Measurements from ENCODE around the gene SPACDR. TPM values are rescaled to one million over a fixed set of nuclear protein-coding genes. Genes with fewer than 3 reads are reported as not detected.
"Not testable (repeated sequence)": the region's sequence is repeated elsewhere in the genome, so short reads cannot be mapped to it uniquely, and the experiment has no call there.

Gene SPACDR
- polyA plus RNA-seq, 1 experiment: 0.76 TPM

- Histone ChIP-seq H3K27ac (ENCODE audit: low read depth, low read length) (no peak overlapping the region), H3K4me3 (ENCODE audit: low read depth, low read length) (no peak overlapping the region), H3K27me3 (ENCODE audit: control insufficient read depth, insufficient read depth, low read length) (no peaks in the 10 kb centered on the region), H3K9me3 (ENCODE audit: control insufficient read depth, insufficient read depth, low read length) (no peaks in the 10 kb centered on the region)
- TF ChIP-seq, protein P1, sequence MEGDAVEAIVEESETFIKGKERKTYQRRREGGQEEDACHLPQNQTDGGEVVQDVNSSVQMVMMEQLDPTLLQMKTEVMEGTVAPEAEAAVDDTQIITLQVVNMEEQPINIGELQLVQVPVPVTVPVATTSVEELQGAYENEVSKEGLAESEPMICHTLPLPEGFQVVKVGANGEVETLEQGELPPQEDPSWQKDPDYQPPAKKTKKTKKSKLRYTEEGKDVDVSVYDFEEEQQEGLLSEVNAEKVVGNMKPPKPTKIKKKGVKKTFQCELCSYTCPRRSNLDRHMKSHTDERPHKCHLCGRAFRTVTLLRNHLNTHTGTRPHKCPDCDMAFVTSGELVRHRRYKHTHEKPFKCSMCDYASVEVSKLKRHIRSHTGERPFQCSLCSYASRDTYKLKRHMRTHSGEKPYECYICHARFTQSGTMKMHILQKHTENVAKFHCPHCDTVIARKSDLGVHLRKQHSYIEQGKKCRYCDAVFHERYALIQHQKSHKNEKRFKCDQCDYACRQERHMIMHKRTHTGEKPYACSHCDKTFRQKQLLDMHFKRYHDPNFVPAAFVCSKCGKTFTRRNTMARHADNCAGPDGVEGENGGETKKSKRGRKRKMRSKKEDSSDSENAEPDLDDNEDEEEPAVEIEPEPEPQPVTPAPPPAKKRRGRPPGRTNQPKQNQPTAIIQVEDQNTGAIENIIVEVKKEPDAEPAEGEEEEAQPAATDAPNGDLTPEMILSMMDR (IDR thresholded peaks at IDR 0.05; ENCODE audit: low read depth, low read length): no peak
- ChIA-PET POLR2A (no interaction called here), CTCF (interaction anchor here (1.4 kb wide), 1 partner anchor 13 kb away, joined by 5 read pairs; no protein-coding TSS in a partner anchor)
- no peak for DNase-seq (ENCODE audit: low read depth, low spot score)
These were observed 11.5 kb downstream of the SPACDR start for GRCh38 chr7:100452513-100452912.

DNA sequence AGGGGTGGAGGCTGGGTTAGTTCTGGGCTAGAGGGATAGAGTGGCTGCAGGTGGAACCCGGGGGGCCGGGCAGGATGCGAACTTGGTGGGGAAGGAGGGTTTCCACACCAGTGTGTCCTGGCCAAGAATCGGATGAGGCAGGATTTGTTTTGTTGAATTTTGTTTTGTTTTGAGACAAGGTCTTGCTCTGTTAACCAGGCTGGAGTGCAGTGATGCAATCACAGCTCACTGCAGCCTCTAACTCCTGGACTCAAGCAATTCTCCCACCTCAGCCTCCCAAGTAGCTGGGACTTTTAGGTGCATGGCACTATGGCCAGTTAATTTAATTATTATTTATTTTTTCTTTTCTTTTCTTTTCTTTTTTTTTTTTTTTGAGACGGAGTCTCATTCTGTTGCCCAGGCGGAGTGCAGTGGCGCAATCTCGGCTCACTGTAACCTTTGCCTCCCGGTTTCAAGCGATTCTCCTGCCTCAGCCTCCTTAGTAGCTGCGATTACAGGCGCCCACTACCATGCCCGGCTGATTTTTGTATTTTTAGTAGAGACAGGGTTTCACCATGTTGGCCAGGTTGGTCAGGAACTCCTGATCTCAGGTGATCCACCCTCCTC, 14.8 kb downstream of the SPACDR start:
- Histone ChIP-seq H3K9me3 (ENCODE audit: control insufficient read depth, insufficient read depth, low read length) (no peaks in the 10 kb centered on the region), H3K27me3 (ENCODE audit: control insufficient read depth, insufficient read depth, low read length) (no peaks in the 10 kb centered on the region), H3K4me3 (ENCODE audit: low read depth, low read length) (no peak overlapping the region), H3K27ac (ENCODE audit: low read depth, low read length) (no peak overlapping the region)
- TF ChIP-seq, protein P1 (IDR thresholded peaks at IDR 0.05; ENCODE audit: low read depth, low read length): no peak
- no peak for DNase-seq (ENCODE audit: low read depth, low spot score)
- CTCF ChIA-PET: interaction anchor here (0.5 to 1.0 kb wide), 4 partner anchors 8 to 211 kb away, joined by 3 to 4 read pairs (median 4); no protein-coding TSS in a partner anchor
- POLR2A ChIA-PET: interaction anchor here (0.7 to 1.6 kb wide), 2 partner anchors 20 to 137 kb away, joined by 6 to 8 read pairs; partner anchors contain the start of genes FBXO24, MEPCE and ZCWPW1

DNA sequence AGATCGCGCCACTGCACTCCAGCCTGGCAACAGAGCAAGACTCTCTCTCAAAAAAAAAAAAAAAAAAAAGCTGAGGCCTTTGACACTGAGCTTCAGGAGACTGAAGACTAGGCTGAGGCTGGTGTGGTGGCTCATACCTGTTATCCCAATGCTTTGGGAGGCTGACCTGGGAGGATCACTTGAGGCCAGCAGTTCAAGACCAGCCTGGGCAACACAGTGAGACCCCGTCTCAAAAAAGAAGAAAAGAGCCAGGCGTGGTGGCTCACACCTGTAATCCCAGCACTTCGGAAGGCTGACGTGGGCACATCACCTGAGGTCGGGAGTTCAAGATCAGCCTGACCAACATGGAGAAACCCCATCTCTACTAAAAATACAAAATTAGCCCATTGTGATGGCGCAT, 16.7 kb downstream of the SPACDR start:
- not testable (repeated sequence) for H3K27ac ChIP-seq (ENCODE audit: low read depth, low read length); H3K27me3 ChIP-seq (ENCODE audit: control insufficient read depth, insufficient read depth, low read length); H3K4me3 ChIP-seq (ENCODE audit: low read depth, low read length); DNase-seq (ENCODE audit: low read depth, low spot score); H3K9me3 ChIP-seq (ENCODE audit: control insufficient read depth, insufficient read depth, low read length)
- CTCF ChIA-PET: interaction anchor here (0.6 to 1.1 kb wide), 3 partner anchors 18 to 137 kb away, joined by 3 read pairs; no protein-coding TSS in a partner anchor
- POLR2A ChIA-PET: interaction anchor here (0.7 to 2.5 kb wide), 4 partner anchors 16 to 697 kb away, joined by 4 to 12 read pairs (median 4); partner anchors contain the start of gene ZCWPW1

GRCh38 chr7:100446040-100446439, 18.0 kb downstream of the SPACDR start:
- no peak for DNase-seq (ENCODE audit: low read depth, low spot score)
- no peaks in the 10 kb centered on the region for H3K9me3 ChIP-seq (ENCODE audit: control insufficient read depth, insufficient read depth, low read length)
- peak overlapping the region; percentile 21 for H3K27ac ChIP-seq (ENCODE audit: low read depth, low read length)
- ChIA-PET POLR2A (interaction anchor here (0.7 to 2.5 kb wide), 2 partner anchors 18 to 259 kb away, joined by 6 to 12 read pairs; partner anchors contain the start of gene ZCWPW1), CTCF (interaction anchor here (0.9 kb wide), 1 partner anchor 27 kb away, joined by 4 read pairs; no protein-coding TSS in a partner anchor)
- H3K4me3 ChIP-seq (ENCODE audit: low read depth, low read length): no peak overlapping the region
- H3K27me3 ChIP-seq (ENCODE audit: control insufficient read depth, insufficient read depth, low read length): no peaks in the 10 kb centered on the region
- TF ChIP-seq, protein P1 (IDR thresholded peaks at IDR 0.05; ENCODE audit: low read depth, low read length): no peak

DNA sequence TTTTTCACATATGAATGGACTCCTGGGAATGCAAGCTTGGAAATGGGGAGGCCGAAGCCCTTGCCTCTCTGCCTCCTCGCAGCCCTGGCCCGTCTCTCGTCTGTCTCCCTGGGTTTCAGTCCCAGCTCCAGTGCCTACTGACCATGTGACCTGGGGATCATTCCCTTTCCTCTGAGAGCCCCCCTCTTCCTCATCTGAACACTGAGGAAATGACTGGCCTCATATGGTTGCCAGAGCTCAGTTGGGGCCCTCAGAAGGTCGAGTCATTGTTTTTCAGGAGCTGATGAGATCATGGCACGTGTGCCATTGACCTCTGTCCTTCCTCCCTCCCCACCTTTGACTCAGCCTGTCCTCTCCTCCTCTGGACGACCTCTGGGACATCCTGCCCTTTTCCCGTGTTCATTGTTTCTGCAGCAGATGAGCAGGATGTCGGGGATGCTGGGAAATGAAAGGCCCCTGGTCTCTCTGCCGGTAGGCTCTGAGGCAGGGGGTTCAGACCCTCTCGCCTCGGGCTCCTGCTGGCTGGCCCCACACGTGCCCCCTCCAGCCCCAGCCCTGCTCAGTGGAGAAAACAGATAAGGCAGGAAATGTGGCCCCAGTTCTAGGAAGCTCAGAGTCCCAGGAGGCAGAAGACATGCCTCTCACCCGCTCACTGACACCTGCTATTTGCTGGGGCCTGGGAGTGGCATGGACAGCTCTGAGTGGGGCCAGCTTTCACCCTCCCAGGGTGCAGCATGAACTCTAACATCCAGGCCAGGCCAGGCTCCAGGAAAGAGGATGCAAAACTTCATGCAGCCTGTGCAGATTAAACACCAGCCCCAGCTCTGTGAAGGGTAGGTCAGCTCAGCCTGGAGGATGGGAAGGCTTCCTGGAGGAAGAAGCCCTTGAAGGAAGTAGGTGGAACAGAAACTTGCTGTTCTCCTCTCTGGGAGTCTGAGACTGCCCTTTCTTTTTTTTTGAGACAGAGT, 19.5 kb downstream of the SPACDR start:
- DNase-seq (ENCODE audit: low read depth, low spot score): no peak
- TF ChIP-seq, protein P1 (IDR thresholded peaks at IDR 0.05; ENCODE audit: low read depth, low read length): no peak
- Histone ChIP-seq H3K27ac (ENCODE audit: low read depth, low read length) (peak overlapping the region; percentile 75), H3K27me3 (ENCODE audit: control insufficient read depth, insufficient read depth, low read length) (no peaks in the 10 kb centered on the region), H3K4me3 (ENCODE audit: low read depth, low read length) (no peak overlapping the region), H3K9me3 (ENCODE audit: control insufficient read depth, insufficient read depth, low read length) (no peaks in the 10 kb centered on the region)
- ChIA-PET CTCF (interaction anchor here (1.3 kb wide), 1 partner anchor 25 kb away, joined by 5 read pairs; no protein-coding TSS in a partner anchor), POLR2A (interaction anchor here (0.5 to 3.1 kb wide), 4 partner anchors 11 to 115 kb away, joined by 3 to 20 read pairs (median 5); partner anchors contain the start of genes MEPCE and ZCWPW1)
